MCF 10A (cell line): ENCODE data around the gene ENTR1. TPM values are rescaled to one million over a fixed set of nuclear protein-coding genes. Genes with fewer than 3 reads are reported as not detected.

Experiments used
- BruUV-seq: library from RNA; stranded (reverse); fragments of 400-500 nt; replicated peaks from 2 replicates; lab custom pipeline; 2021; lab: Mats Ljungman, UMichigan
- CTCF ChIA-PET: fragments of 300-600 bp; sonication (Branson Sonifier 250); formaldehyde crosslinking; extraction: SDS; loops from one replicate; lab custom pipeline; 2021; ENCODE audit warnings: antibody characterized with exemption, inconsistent platforms; lab: Yijun Ruan, JAX
- POLR2A ChIA-PET: fragments of 300-600, 350-650 bp; sonication (Branson Sonifier 250); formaldehyde crosslinking; extraction: SDS; loops from one replicate; lab custom pipeline; 2020; ENCODE audit warnings: antibody characterized with exemption, inconsistent platforms; lab: Yijun Ruan, JAX
- DNase-seq: peaks from one replicate; pipeline ENCODE4 v3.0.0-alpha.2; 2018; ENCODE audit not compliant: unreplicated experiment
- H3K27ac Mint-ChIP-seq: one replicate; pipeline ENCODE4 v1.8.0; 2022; ENCODE audit warnings: mild to moderate bottlenecking, low read depth, mixed read lengths; ENCODE audit not compliant: unreplicated experiment
- H3K27me3 Mint-ChIP-seq: one replicate; pipeline ENCODE4 v1.8.0; 2022; ENCODE audit warnings: mixed read lengths; ENCODE audit not compliant: insufficient read depth, unreplicated experiment
- H3K36me3 Mint-ChIP-seq: one replicate; pipeline ENCODE4 v1.8.0; 2022; ENCODE audit warnings: mild to moderate bottlenecking, moderate library complexity, mixed read lengths; ENCODE audit not compliant: insufficient read depth, unreplicated experiment
- H3K4me1 Mint-ChIP-seq: one replicate; pipeline ENCODE4 v1.8.0; 2022; ENCODE audit warnings: mixed read lengths; ENCODE audit not compliant: insufficient read depth, unreplicated experiment
- H3K4me3 Mint-ChIP-seq: one replicate; pipeline ENCODE4 v1.8.0; 2022; ENCODE audit warnings: mild to moderate bottlenecking, moderate library complexity, mixed read lengths; ENCODE audit not compliant: unreplicated experiment
- H3K9me3 Mint-ChIP-seq: one replicate; pipeline ENCODE4 v1.8.0; 2022; ENCODE audit warnings: mixed read lengths; ENCODE audit not compliant: unreplicated experiment
- CTCF ChIP-seq: fragments of 200-600 bp; IDR thresholded peaks from one replicate; pipeline ENCODE4 v1.8.0; 2022; ENCODE audit warnings: antibody characterized with exemption, mild to moderate bottlenecking; ENCODE audit not compliant: unreplicated experiment
- intact Hi-C: fragments of 100-400 bp; cut with micrococcal nuclease; formaldehyde crosslinking; loops from 2 replicates; pipeline ENCODE4 v1.14.1; 2022
- total RNA-seq: library from RNA; stranded (reverse); gene quantifications from 2 replicates; pipeline ENCODE4 v1.2.3, GENCODE V29; 2022

Gene ENTR1
- total RNA-seq, 1 experiment from 2014 or later, result 82.2 TPM

- no peak for TF ChIP-seq CTCF
- ChIA-PET CTCF (no interaction called here), POLR2A (no interaction called here)
- H3K27ac Mint-ChIP-seq, result no peak overlapping the region
- BruUV-seq, result no TSS peak
- no peak overlapping the region for H3K4me3 Mint-ChIP-seq
- no peak for DNase-seq
- peaks cover 20% of the 10 kb centered on the region for H3K36me3 Mint-ChIP-seq
- no peaks in the 10 kb centered on the region for H3K27me3 Mint-ChIP-seq
- H3K9me3 Mint-ChIP-seq, result no peaks in the 10 kb centered on the region
- intact Hi-C loops, result no loop called here
- H3K4me1 Mint-ChIP-seq, result no peaks in the 10 kb centered on the region
Measured at GRCh38 chr9:136379003-136379287, 31.5 kb downstream of the ENTR1 start.

DNA sequence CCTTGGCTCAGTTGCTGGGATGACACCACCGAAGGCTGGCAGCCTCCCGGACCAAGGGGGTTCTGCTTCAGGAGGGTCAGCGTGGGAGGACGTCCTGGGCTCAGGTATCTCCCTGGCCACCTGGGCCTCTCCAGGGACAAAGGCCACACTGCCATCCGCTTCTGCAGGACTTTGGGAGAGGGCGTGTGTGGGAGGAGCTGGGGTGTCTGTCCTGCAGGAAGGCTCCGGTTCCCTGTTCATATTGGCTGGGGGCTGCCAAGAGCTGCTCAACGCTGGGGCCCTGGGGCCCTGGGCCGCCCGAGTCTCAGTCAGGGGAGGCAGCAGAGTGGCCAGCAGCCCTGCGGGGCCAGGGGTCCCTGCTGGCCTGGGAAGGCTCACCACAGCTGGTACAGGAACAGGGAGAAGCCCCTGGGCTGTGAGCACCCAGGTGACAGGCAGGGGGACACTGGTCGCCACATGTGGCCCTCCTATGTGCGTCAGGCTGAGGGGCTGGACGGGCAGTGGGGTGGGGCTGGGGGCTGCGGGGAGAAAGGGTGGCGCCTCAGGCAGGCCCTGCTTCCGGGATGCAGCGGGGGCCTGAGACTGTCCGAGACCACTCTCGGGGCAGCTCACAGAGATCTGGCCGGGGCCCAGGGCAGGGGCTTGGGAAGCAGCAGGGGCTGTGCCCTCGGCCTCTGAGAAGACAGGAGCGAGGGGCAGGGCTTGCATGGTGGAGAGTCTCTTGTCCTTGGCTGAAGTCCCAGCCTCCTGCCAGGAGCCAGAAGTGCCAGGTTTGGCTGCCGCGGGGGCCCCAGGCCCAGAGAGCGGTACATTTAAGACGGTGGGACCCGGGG is 32.0 kb downstream of the ENTR1 start:
- no peaks in the 10 kb centered on the region for H3K4me1 Mint-ChIP-seq
- H3K4me3 Mint-ChIP-seq, result no peak overlapping the region
- no peak for TF ChIP-seq CTCF
- ChIA-PET POLR2A (no interaction called here), CTCF (interaction anchor here (0.6 kb wide), 1 partner anchor 32 kb away, joined by 3 read pairs; no protein-coding TSS in a partner anchor)
- intact Hi-C loops, result no loop called here
- H3K27me3 Mint-ChIP-seq, result no peaks in the 10 kb centered on the region
- BruUV-seq, result no TSS peak
- H3K27ac Mint-ChIP-seq, result no peak overlapping the region
- no peak for DNase-seq
- no peaks in the 10 kb centered on the region for H3K9me3 Mint-ChIP-seq
- peaks cover 17% of the 10 kb centered on the region for H3K36me3 Mint-ChIP-seq

- Mint-ChIP-seq H3K27ac (no peak overlapping the region), H3K4me3 (no peak overlapping the region), H3K27me3 (no peaks in the 10 kb centered on the region), H3K4me1 (no peaks in the 10 kb centered on the region), H3K9me3 (no peaks in the 10 kb centered on the region), H3K36me3 (peaks cover 14% of the 10 kb centered on the region)
- intact Hi-C loops, result no loop called here
- DNase-seq, result no peak
- POLR2A ChIA-PET, result interaction anchor here (0.6 kb wide), 1 partner anchor 144 kb away, joined by 3 read pairs; no protein-coding TSS in a partner anchor
- TF ChIP-seq CTCF, result no peak
- CTCF ChIA-PET, result interaction anchor here (0.5 to 0.6 kb wide), 2 partner anchors 65 to 501 kb away, joined by 3 to 4 read pairs; no protein-coding TSS in a partner anchor
- BruUV-seq, result no TSS peak
Measured at GRCh38 chr9:136377341-136378169, 32.9 kb downstream of the ENTR1 start.

DNA sequence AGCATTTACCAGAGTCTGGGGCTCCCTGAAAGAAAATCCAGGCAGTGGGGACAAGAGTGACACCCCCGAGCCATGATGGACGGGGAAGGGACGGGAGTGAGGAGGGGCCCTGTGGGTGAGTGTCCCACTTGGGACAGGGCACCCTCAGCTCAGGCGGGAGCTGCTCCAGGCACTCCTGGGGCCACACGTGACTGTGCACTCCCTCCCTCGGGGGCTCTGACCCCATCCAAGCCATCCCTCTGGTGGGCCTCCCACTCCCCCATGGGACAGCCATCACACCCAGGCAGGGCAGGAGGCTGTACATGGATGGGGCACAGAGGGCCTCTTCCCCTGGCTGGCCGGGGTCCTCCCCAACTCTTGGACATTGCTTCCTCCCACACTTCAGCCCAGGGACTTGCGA is 34.0 kb downstream of the ENTR1 start:
- CTCF ChIA-PET, result interaction anchor here (0.5 kb wide), 1 partner anchor 502 kb away, joined by 3 read pairs; no protein-coding TSS in a partner anchor
- H3K4me3 Mint-ChIP-seq, result no peak overlapping the region
- peaks cover 4% of the 10 kb centered on the region for H3K36me3 Mint-ChIP-seq
- no peaks in the 10 kb centered on the region for H3K4me1 Mint-ChIP-seq
- intact Hi-C loops, result no loop called here
- no peaks in the 10 kb centered on the region for H3K27me3 Mint-ChIP-seq
- no peak overlapping the region for H3K27ac Mint-ChIP-seq
- BruUV-seq, result no TSS peak
- H3K9me3 Mint-ChIP-seq, result no peaks in the 10 kb centered on the region
- no peak for DNase-seq
- POLR2A ChIA-PET, result interaction anchor here (0.6 kb wide), 1 partner anchor 143 kb away, joined by 3 read pairs; no protein-coding TSS in a partner anchor
- no peak for TF ChIP-seq CTCF
